ENCODE measurements around the gene RPS29.

Gene RPS29

DNA sequence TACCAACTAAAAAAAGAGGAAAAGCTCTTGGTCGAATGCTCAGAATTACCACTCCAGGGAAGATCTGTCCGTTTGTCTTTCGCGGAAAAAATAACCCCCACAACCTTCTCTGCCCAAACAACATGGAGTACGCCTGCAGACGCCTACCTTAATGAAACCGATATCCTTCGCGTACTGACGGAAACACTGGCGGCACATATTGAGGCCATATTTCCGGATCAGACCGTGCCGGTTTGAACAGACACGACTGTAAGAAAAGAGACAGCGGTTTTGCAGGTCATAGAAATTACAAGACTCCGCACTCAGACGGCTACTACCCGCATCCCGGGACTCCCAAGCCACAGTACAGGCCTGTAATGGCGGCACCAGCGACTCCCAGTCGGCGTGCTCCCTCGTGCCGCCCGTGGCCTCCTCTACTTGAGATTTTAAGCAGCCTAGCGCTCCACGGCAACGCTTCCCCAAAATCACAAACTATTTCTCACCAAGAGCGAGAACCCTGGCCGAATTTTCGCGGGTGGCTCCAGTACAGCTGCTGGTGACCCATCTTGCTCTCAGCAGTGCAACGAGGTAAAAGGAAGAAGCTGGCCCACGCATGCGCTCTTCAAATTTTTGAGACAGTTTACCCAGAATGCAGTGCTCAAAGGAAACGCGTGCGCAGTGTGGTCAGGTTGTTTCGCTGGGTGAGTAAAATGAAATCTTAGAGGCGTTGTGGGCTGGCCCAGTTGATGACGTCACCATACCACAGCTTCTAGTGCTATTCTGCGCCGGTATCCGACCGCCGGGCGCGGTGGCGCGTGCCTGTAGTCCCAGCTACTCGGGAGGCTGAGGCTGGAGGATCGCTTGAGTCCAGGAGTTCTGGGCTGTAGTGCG lies at the start of gene RPS29:
Gene RPS29 (minus strand): TSS at position 578 of the 870 bp plus-strand sequence. CDS start 34 bp downstream, at position 544.
- DNase-seq (ENCODE audit: low read depth) = peak; percentile 100
- in situ Hi-C loops (cut with HindIII; ENCODE audit: low sequenced_read_pairs) = no loop called here
- TF ChIP-seq, protein P1, sequence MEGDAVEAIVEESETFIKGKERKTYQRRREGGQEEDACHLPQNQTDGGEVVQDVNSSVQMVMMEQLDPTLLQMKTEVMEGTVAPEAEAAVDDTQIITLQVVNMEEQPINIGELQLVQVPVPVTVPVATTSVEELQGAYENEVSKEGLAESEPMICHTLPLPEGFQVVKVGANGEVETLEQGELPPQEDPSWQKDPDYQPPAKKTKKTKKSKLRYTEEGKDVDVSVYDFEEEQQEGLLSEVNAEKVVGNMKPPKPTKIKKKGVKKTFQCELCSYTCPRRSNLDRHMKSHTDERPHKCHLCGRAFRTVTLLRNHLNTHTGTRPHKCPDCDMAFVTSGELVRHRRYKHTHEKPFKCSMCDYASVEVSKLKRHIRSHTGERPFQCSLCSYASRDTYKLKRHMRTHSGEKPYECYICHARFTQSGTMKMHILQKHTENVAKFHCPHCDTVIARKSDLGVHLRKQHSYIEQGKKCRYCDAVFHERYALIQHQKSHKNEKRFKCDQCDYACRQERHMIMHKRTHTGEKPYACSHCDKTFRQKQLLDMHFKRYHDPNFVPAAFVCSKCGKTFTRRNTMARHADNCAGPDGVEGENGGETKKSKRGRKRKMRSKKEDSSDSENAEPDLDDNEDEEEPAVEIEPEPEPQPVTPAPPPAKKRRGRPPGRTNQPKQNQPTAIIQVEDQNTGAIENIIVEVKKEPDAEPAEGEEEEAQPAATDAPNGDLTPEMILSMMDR (IDR thresholded peaks at IDR 0.05; ENCODE audit: low read depth, low read length, missing control alignments) = no peak
- H3K4me3 ChIP-seq (ENCODE audit: low read depth, low read length) = peak within 1 kb of the TSS; percentile 91

DNA sequence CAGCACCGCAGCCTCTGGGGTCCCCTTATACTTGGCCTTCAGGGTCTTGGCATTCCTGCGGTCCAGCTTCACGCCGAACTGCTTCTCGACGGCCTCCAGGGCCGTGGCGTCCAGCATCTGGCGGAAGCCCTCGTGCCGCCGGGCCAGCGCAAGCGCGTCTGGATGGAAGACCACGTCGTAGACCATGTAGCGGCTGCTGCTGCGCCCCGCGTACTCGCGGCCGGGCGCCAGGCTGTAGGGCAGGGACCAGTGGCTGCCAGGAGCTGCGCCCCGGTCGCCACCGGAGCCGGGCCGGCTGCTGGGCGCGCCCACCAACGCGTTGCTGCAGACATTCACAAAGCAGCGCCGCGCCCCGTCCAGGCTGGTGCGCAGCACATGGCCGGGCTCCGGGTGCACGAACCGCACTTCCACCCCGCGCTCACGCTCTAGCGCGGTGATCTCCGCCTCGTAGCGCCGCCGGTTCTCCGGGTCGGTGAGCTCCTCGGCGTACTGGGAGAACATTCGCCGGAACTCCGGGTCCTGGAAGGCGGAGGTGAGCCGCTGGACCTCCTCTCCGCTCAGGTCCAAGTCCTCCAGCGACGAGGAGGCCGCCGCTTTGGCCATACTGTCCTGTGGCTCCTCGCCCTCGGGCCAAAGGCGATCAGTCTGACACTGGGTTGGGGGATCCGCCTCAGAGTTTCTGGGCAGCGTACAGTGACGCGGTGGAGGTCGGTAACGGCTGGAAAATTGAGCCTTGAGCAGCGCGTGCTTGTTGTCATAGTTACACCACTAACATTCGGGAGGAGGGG lies 48.6 kb upstream of the RPS29 start, which contains the start of gene DNAAF2:
Gene DNAAF2 (minus strand): TSS at position 698 of the 788 bp plus-strand sequence. CDS start 95 bp downstream, at position 603.
- peak; percentile 31 for DNase-seq (ENCODE audit: low read depth)
- TF ChIP-seq, protein P1 (IDR thresholded peaks at IDR 0.05; ENCODE audit: low read depth, low read length, missing control alignments) = no peak
- in situ Hi-C loops (cut with HindIII; ENCODE audit: low sequenced_read_pairs) = no loop called here
- H3K4me3 ChIP-seq (ENCODE audit: low read depth, low read length) = peak within 1 kb of the TSS; percentile 98

DNA sequence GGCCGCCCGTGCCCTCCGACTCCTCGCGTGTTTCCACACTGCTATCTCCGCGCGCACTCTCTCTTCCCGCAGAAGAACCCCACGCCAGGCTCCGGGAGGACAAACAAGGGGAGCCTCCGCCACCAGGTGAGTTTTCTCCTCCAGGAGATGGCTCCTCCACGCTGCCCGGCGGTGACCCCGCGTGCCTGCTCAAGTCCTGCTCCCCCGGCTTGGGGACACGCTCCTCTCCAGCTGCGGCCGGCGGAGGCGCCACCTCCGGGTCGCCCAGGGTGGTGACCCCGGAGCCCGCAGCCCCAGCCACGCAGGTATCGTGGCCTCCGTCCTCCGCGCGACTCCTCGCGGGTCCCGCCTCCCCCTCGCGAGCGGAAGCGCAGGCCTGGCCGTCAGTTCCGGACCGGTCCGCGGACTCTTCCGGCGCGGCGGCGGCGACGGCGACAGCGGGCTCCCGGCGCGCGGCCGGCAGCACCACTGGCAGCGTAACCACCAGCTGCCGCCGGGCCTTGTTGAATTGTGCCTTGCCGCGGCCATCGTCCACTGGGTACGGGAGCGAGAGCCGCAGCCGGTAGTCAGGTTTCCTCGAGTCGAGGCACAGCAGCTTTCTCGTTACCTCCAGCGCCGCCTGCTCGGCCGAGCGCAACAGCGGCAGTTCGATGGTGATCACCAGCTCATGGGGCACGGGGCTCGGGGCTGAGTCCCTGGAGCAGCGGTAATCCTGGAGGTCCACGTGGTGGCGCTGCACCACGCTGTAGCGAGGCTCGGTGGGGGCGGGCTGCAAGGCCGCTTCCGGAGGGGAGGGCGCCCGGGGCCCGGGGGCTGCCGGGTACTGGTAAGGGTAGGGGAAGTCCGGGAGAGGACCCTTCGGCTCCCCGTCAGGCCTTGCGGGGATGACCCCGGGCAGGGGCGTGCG lies 47.7 kb upstream of the RPS29 start:
- peak; percentile 90 for DNase-seq (ENCODE audit: low read depth)
- peak overlapping the region; percentile 98 for H3K4me3 ChIP-seq (ENCODE audit: low read depth, low read length)
- in situ Hi-C loops (cut with HindIII; ENCODE audit: low sequenced_read_pairs) = no loop called here
- TF ChIP-seq, protein P1 (IDR thresholded peaks at IDR 0.05; ENCODE audit: low read depth, low read length, missing control alignments) = peak; percentile 76

DNA sequence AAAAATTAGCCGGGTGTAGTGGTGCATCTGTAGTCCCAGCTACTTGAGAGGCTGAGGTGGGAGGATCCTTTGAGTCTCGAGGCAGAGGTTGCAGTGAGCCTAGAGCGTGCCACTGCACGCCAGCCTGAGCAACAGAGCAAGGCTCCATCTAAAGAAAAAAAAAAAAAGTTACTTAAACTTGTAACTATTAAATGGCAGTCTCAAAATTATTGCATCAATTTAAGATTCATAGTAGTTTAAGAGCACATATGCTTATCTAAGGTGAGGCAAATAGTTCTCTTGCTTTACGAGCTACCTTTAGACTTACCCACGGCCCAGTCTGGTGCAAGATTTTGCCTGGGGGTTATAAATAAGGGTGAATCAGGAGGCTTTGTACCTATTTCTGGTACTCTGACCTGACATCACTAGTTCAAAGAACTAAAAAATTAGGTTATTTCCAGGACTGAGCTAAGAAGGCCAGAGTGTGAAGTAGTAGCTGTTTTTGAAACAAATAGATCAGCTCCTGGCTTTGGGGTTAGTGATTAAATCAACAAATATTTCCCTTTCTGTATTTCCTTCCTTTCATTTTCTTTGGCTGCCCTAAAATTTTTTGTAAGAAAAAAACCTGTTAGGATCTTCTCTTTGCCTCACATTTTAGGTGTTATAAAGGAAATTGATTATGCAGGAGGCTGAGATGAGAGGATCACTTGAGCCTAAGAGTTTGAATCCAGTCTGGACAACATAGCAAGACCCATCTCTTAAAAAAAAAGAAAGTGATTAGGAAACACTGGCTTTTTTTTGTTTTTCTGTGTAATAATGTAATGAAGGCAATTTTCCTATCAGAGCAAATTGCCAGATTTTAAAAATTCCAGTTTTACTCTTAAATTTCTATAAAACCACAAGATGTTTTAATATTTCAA lies 38.0 kb upstream of the RPS29 start:
- no peak overlapping the region for H3K4me3 ChIP-seq (ENCODE audit: low read depth, low read length)
- DNase-seq (ENCODE audit: low read depth) = no peak
- in situ Hi-C loops (cut with HindIII; ENCODE audit: low sequenced_read_pairs) = no loop called here
- TF ChIP-seq, protein P1 (IDR thresholded peaks at IDR 0.05; ENCODE audit: low read depth, low read length, missing control alignments) = no peak

DNA sequence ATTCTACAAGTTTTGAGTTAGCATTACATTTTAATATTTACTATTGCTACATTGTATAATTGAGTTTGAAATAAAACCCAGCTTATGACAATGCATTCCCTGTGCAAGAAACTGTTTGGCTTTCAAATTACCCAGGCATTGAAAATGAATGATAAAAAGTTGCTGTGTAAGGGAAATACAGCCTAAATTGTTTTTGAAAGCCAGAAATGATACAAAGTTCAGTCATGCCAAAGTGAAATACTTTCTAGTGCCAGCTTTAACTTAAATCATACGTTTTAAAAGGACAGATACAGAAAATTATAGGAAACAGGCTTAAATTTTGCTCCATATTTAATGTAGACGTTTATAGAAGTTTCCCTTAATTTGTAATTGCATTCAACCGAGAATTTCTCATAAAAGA lies 37.2 kb upstream of the RPS29 start:
- TF ChIP-seq, protein P1 (IDR thresholded peaks at IDR 0.05; ENCODE audit: low read depth, low read length, missing control alignments) = no peak
- in situ Hi-C loops (cut with HindIII; ENCODE audit: low sequenced_read_pairs) = no loop called here
- no peak for DNase-seq (ENCODE audit: low read depth)
- H3K4me3 ChIP-seq (ENCODE audit: low read depth, low read length) = no peak overlapping the region

Measured in astrocyte of the cerebellum (primary cell).